Colonic mucosa (tissue), 4 donors: ENCODE results near the gene EIF3K. TPM values are rescaled to one million over a fixed set of nuclear protein-coding genes. Genes with fewer than 3 reads are reported as not detected.

Experiments
- DNase-seq: peaks from one replicate; pipeline ENCODE4 v3.0.0-alpha.2; 2020
- H3K27ac ChIP-seq: fragments of 200-600 bp; one replicate; pipeline ENCODE4 v1.8.0; 2021
- H3K27me3 ChIP-seq: fragments of 200-600 bp; one replicate; pipeline ENCODE4 v1.8.0; 2021
- H3K36me3 ChIP-seq: fragments of 200-600 bp; one replicate; pipeline ENCODE4 v1.8.0; 2021
- H3K4me1 ChIP-seq: fragments of 200-600 bp; one replicate; pipeline ENCODE4 v1.8.0; 2021; ENCODE audit warnings: mild to moderate bottlenecking
- H3K4me3 ChIP-seq: fragments of 200-600 bp; one replicate; pipeline ENCODE4 v1.8.0; 2021
- H3K9ac ChIP-seq, 2 donors: one replicate each; pipeline ENCODE4 v1.7.0; 2013; ENCODE audit warnings: control low read depth in 2 of 2, low read depth in 2 of 2, low read length in 2 of 2
- H3K9me3 ChIP-seq: fragments of 200-600 bp; one replicate; pipeline ENCODE4 v1.8.0; 2021
- CTCF ChIP-seq: fragments of 200-600 bp; IDR thresholded peaks from one replicate; pipeline ENCODE4 v1.8.0; 2022; ENCODE audit warnings: antibody characterized with exemption, mild to moderate bottlenecking
- intact Hi-C: fragments of 100-400 bp; cut with DNase I; formaldehyde crosslinking; loops from one replicate; pipeline ENCODE4 v1.14.1; 2022
- total RNA-seq, 2 donors: library from RNA; stranded (reverse); fragmentation: NEBNext Ultra II Directional in 1 of 2; extraction: Animal tissue kit (Norgen Biotek cat#: 25700) in 1 of 2; gene quantifications; one replicate each; pipeline ENCODE4 v1.2.1, GENCODE V29; 2021
- donor health status: healthy.
- donor health status: DM: no; HTN: no; CAD: no.
- donor health status: DM: no; HTN: no; CAD: no.

EIF3K gene
- total RNA-seq, 2 donors from 2014 or later: 367 to 445 TPM

GRCh38 chr19:38648769-38649304 lies 29.8 kb downstream of the EIF3K start:
- Histone ChIP-seq H3K4me3 (peak overlapping the region; percentile 79), H3K36me3 (no peaks in the 10 kb centered on the region), H3K27me3 (no peaks in the 10 kb centered on the region), H3K27ac (peak overlapping the region; percentile 95), H3K9ac (peak overlapping the region; percentile 100), H3K9me3 (no peaks in the 10 kb centered on the region), H3K4me1 (peaks cover 5% of the 10 kb centered on the region)
- intact Hi-C loops: loop anchor here (5.0 kb wide), 1 partner anchor 33 kb away; no protein-coding TSS in a partner anchor
- no peak for DNase-seq
- TF ChIP-seq CTCF: no peak

GRCh38 chr19:38649305-38650171 lies 30.6 kb downstream of the EIF3K start:
- H3K9ac ChIP-seq: peak overlapping the region; percentile 100
- TF ChIP-seq CTCF: no peak
- H3K36me3 ChIP-seq: no peaks in the 10 kb centered on the region
- H3K4me3 ChIP-seq: peak overlapping the region; percentile 79
- DNase-seq: peak; percentile 91
- peaks cover 5% of the 10 kb centered on the region for H3K4me1 ChIP-seq
- intact Hi-C loops: loop anchor here (5.0 kb wide), 1 partner anchor 33 kb away; no protein-coding TSS in a partner anchor
- no peaks in the 10 kb centered on the region for H3K9me3 ChIP-seq
- H3K27ac ChIP-seq: peak overlapping the region; percentile 95
- no peaks in the 10 kb centered on the region for H3K27me3 ChIP-seq

DNA sequence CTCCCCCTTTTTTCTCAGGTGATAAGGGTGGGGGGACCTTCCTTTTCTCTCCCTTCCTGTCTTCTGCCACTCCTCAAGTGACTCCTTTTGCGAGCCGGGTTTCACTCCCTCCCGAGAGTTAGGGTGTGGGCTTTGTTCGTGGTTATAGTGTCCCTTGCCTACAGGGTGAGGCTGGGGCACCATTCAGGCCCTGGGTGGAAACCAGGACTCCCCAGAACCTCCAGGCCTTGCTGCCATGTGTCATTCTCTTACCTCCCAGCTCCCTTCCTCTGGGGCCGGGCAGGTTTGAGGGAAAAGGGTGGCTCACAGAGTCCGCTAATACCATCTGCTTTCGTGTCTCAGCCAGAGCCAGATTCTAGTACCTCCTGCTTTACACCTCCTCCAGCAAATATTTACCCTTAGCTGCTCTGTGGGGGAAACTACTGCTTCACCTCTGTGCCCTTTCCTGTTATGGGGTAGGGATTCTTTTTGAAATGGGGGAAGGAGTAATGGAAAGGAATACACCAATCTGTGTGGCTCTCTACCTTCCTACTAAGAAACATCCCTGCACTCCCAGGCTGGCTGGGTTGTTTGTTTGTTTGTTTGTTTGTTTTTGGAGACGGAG lies 31.3 kb downstream of the EIF3K start:
- intact Hi-C loops: no loop called here
- Histone ChIP-seq H3K9ac (peak overlapping the region; percentile 100), H3K27ac (peak overlapping the region; percentile 95), H3K36me3 (no peaks in the 10 kb centered on the region), H3K27me3 (no peaks in the 10 kb centered on the region), H3K9me3 (no peaks in the 10 kb centered on the region), H3K4me1 (peaks cover 13% of the 10 kb centered on the region), H3K4me3 (peak overlapping the region; percentile 79)
- peak; percentile 69 for DNase-seq
- no peak for TF ChIP-seq CTCF

DNA sequence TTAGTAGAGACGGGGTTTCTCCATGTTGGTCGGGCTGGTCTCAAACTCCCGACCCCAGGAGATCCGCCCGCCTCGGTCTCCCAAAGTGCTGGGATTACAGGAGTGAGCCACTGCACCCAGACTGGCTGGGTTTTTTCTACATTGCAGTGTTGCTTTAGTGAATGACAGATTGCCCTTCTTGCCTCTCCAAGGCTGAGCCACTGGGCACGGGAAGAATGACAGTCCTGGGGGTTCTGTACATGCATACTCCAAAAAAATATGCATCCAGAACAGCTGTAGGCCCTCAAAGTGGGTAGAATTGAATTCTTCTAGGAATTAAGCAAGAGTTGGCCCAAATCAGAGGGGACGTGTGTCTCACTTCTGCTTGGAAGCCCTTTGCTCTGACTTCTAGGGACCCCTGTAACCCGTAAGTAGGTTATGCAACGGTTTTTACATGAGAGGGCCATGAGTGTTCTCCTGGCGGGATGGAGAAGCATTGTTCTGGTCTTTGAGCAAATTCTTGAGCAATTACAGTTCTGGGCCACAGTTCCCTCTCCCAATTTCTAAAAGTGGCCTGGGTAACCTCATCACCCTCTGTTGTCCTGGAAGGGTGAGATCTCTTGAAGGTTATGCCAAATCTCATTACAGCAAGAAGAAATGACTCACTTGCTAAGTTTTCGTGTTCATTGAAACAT lies 32.1 kb downstream of the EIF3K start:
- peak overlapping the region; percentile 100 for H3K9ac ChIP-seq
- H3K27me3 ChIP-seq: no peaks in the 10 kb centered on the region
- peak overlapping the region; percentile 79 for H3K4me3 ChIP-seq
- TF ChIP-seq CTCF: no peak
- H3K4me1 ChIP-seq: peaks cover 17% of the 10 kb centered on the region
- H3K27ac ChIP-seq: peak overlapping the region; percentile 95
- H3K36me3 ChIP-seq: no peaks in the 10 kb centered on the region
- DNase-seq: no peak
- intact Hi-C loops: no loop called here
- H3K9me3 ChIP-seq: no peaks in the 10 kb centered on the region

DNA sequence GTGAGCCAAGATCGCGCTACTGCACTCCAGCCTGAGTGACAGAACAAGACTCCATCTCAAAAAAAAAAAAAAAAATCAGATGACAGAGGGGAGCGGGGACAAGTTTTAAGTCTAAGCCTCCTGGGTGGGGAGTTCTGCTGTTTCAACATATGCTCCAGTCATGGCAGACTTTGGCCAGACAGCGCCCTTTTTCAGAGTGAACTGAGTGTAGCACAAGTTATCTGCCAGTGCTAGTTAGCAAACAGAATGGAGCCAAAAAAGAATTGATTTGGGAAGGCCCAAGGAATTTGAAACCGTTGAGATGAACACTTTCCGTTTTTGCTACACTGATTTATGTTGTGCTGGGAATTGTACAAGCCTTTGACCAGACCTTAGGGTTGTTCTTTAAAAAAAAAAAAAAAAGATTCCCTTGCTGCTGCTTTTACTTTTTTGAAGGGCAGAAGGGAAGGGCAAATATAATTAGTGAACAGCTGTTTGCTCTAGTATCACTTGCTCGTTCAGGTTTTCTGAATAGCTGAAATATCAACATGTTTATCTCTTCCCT lies 34.1 kb downstream of the EIF3K start:
- Histone ChIP-seq H3K4me3 (no peak overlapping the region), H3K4me1 (peaks cover 26% of the 10 kb centered on the region), H3K9me3 (no peaks in the 10 kb centered on the region), H3K27ac (peak overlapping the region; percentile 95), H3K36me3 (no peaks in the 10 kb centered on the region), H3K27me3 (no peaks in the 10 kb centered on the region), H3K9ac (peak overlapping the region in 1 of 2 donors; percentile 100)
- DNase-seq: peak; percentile 83
- TF ChIP-seq CTCF: no peak
- intact Hi-C loops: no loop called here
